A172 (cell line): ENCODE results near the gene POTEB3. TPM values are rescaled to one million over a fixed set of nuclear protein-coding genes. Genes with fewer than 3 reads are reported as not detected.
"Not testable (repeated sequence)": the region's sequence is repeated elsewhere in the genome, so short reads cannot be mapped to it uniquely, and the experiment has no call there.

Experiments used
- DNase-seq: peaks from one replicate; pipeline ENCODE4 v3.0.0-alpha.2; 2015; ENCODE audit warnings: low spot score
- total RNA-seq: library from RNA; depleted of rRNA; stranded (reverse); fragments of >200 nt; shearing (Covaris generic); gene quantifications from 2 replicates; pipeline ENCODE4 v1.2.3, GENCODE V29; 2014; rRNA removed

The POTEB3 gene
- total RNA-seq = not detected in 2 replicates

DNA sequence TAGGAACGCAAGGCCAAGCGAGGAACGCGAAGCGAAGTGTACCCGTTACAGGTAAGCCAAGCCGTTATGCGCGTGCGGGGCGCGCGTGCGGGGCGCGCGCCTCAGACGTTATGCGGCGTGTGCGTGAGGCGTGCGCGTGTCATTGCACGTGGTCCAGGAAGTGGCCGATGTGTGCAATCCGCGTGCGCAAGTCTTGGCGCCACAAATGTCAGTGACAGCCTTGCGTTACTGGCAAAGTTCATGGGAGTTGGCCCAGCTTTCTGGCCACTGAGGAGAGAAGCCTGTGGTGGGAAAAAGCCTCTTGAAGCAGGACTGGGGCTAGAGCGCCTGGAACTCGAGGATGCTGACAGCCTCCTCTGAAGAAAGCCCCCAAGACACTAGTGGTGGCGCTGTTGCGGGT, at the start of gene POTEB3:
Gene POTEB3 (minus strand): TSS at position 101 of the 400 bp plus-strand sequence. CDS start 488 bp downstream, outside the sequence.
- DNase-seq = not testable (repeated sequence)

DNA sequence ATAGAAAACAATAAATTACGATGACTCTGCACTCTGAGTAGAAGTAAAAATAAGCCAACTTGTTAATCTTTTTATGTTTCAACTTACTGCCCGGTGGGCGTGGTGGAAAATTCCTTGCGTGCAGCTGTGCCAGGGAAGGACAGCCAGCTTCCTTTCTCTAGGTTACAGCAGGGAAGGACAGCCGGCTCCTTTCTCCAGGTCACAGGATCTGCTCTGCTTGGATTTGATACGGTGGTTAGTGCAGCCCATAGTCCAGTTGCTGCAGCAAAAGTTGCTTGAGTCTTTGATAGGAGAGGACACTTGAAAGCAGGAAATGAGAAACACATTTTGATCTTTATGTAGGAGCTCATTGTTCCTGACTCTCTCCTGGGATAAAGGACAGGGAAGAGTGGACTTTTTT, 13.4 kb upstream of the POTEB3 start:
- not testable (repeated sequence) for DNase-seq

DNA sequence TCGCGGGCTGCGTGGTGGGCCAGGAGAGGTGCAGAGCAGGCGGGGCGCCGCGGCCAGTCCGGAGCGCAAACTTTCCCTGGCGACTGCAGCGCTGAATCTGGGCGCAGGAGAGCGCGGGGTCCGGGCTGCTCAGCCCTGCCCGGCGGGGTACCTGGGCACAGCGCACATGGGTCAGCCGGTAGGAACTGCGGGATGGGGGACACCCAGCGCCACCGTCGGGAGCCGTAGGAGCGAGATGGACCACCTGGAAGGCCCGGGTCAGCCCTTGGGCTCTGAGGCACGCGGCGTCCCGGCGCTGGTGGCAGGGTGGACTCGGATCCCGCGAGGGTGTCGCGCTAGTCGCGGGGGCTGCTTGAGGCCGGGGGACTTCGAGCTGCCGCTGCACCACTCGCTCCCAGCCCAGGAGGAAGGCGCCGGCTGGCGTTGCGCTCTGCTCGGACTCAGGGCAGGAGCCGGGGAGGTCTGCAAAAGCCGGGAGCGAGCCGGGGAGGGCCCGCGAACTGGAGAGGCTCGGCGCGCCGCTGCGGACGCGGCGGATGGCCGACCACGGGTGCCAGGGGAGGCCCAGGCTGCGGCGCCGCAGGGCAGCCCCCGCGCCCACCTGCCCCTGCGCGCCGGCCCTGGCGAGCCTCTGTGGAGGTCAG, 11.7 kb upstream of the POTEB3 start:
- not testable (repeated sequence) for DNase-seq

DNA sequence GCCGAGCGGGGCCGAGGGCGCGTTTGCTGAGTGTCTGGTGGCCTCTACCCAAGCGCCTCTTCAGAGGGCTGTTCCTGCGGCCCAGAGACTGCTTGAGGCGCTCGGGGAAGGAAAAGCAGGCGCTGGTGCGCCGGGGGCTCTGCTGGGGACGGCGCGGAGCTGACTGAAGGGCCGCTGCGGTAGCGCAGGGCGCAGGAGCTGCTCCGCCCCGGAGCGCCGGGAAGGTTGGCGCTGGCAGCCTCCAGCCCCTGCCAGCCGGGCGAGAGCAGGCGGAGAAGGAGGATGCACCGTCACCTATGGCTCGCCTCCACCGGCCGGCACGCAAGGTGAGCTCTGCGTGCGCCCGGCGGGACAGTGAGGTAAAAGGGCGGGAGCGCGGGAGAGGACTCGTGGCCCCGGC, 11.2 kb upstream of the POTEB3 start:
- not testable (repeated sequence) for DNase-seq

DNA sequence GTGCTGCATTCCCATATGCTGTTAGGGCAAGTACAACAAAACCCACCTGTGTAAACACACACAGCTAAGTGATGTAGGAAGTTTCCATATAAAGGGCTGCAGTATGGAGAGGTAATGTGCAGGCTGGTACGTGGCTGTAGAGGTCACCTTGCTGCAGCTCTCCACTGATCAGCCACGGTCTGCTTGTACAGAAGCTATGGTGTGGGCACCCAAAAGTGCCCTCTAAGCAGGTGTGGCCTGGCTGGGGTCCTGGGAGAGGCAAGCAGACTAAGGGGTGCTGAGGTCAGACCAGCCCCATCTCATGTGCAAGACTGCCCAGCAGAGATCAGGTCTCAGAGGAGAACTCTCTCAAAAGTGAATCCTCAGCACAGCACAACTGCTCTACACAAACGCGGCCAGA, 32.9 kb downstream of the POTEB3 start:
- DNase-seq = not testable (repeated sequence)

DNA sequence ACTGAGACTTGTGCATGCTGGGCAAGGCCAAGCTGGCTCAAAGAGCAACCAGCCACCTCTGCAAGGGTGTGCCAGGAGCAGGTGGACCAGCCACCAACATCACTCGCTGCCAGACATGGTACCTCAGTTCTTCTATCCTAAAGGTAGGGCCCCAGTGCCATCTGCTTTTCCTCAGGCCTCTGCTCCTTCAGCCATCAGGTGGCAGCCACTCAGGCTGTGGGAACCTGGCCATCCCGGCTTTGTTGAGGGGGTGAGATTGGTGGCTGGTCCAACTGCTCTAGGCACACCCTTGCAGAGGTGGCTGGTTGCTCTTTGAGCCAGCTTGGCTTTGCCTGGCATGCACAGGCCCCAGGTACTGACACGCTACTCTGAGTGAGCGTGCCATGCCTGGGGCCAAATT, 38.8 kb downstream of the POTEB3 start:
- not testable (repeated sequence) for DNase-seq

DNA sequence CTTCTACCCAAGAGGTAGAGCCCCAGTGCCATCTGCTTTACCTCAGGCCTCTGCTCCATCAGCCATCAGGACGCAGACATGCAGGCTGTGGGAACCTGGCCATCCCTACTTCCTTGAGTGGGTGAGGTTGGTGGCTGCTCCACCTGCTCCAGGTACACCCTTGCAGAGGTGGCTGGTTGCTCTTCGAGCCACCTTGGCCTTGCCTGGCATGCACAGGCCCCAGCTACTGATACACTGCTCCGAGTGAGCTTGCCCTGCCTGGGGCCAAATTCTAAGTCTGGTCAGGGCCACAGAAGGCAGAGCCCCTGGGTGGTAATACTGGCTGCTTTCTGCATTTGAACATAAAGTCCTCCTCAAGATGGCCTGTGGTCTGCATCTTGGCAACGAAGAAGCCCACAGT, 41.2 kb downstream of the POTEB3 start:
- DNase-seq = not testable (repeated sequence)

DNA sequence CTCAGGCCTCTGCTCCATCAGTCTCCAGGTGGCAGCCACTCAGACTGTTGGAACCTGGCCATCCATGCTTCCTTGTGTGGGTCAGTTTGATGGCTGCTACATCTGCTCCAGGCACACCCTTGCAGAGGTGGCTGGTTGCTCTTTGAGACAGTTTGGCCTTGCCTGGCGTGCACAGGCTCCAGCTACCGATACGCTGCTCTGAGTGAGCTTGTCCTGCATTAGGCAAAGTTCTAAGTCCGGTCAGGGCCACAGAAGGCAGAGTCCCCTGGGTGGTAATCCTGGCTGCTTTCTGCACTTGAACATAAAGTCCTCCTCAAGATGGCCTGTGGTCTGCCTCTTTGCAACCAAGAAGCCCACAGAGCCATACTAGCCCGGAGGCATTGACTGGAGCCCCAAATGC, 41.8 kb downstream of the POTEB3 start:
- DNase-seq = not testable (repeated sequence)

DNA sequence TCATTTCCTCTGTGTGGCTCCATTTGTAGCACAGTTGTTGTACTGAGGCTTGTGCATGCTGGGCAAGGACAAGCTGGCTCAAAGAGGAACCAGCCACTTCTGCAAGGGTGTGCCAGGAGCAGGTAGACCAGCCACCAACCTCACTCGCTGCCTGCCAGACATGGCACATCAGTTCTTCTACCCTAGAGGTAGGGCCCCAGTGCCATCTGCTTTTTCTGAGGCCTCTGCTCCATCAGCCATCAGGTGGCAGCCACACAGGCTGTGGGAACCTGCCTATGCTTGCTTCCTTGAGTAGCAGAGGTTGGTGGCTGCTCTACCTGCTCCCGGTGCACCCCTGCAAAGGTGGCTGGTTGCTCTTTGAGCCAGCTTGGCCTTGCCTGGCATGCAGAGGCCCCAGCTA, 42.6 kb downstream of the POTEB3 start:
- DNase-seq = not testable (repeated sequence)

DNA sequence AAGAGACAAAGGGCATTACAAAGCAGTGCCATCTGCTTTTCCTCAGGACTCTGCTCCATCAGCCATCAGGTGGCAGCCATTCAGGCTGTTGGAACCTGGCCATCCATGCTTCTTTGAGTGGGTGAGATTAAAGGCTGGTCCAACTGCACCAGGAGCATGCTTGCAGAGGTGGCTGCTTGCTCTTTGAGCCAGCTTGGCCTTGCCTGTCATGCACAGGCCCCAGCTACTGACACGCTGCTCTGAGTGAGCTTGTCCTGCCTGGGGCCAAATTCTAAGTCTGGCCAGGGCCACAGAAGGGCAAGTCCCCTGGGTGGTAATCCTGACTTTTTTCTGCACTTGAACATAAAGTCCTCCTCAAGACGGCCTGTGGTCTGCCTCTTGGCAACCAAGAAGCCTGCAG, 43.1 kb downstream of the POTEB3 start:
- DNase-seq = not testable (repeated sequence)

DNA sequence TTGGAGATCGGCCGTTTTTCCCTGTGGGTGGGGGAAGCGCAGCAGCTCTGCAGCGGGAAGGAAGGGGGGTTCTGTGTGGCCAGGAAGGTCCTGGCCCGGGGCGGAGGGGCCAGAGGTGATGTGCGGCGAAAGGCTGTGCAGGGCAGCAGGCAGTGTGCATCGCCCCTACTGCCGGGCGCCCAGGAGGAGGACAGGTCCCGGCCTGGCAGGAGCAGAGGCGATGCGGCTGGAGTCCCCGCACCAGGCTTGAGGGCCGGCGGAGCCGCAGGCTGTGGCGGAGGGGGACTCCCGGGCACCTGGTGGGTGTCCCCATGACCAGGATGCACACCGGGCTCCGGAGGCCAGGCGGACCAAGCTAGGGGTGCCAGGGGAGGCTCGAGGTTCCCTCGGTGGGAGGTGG, 54.3 kb downstream of the POTEB3 start:
- not testable (repeated sequence) for DNase-seq

DNA sequence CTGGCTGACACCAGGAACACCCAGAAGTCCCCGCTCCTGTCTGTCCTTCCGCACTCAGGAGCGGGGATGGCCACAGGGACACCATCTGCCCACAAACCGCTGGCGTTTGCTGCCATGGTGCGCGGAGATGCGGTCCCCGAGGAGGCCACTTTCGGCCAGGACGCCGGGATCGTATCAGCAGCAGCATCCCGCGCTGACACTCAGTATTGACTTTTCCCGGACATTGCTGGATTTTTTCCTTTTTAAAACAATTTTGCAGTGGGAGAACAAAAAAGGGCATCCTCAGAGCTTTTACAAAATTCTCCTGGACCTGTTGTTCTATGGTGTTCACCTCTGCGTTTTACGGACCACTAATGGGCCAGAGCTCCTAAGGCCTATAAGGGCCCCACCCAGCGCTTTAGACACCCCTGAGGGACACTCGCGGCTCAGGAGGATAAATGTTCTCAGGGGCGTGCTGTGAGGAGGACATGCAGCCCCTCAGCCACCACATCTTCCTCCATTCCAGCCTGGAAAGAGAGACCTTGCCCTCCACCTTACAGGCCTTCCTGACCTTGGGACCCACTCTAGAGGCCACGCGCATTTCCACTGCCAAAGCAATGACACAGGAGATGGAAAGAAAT, 56.3 kb downstream of the POTEB3 start:
- not testable (repeated sequence) for DNase-seq

DNA sequence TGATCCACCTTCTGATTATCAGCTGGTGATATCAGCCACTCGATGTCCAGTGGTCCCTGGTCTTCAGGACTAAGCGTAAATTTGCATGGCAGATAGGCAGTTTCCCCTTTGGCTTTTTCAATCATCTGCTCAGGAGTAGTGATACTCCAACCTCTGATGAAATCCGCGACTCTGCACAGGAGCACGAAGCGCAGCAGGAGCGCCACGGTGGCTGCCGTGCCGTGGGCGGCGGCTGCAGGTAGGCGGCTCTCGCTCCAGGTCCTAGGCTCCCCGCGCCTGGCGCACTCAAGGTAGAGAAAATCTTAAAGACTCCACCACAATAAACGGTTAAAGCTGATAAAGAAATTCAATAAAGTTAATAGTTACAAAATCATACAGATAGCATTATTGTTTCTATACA, 66.6 kb downstream of the POTEB3 start:
- not testable (repeated sequence) for DNase-seq

DNA sequence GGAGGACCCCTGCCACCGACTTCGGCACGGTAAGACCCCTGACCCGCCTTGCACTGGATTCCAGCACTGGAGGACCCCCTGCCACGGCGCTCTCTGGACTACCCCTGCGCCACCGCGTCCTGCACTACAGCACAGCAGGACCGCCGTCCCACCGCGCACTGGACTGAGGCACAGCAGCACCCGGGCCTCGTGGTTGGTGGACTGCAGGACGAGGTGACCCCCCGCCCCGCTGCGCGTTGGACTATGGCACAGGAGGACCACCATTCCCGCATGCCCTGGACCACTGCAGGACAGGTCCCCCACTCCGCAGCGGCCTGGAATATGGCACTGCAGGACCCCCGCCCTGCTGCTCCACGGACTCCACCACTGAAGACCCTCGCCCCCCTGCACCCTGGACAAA, 71.1 kb downstream of the POTEB3 start:
- DNase-seq = not testable (repeated sequence)

DNA sequence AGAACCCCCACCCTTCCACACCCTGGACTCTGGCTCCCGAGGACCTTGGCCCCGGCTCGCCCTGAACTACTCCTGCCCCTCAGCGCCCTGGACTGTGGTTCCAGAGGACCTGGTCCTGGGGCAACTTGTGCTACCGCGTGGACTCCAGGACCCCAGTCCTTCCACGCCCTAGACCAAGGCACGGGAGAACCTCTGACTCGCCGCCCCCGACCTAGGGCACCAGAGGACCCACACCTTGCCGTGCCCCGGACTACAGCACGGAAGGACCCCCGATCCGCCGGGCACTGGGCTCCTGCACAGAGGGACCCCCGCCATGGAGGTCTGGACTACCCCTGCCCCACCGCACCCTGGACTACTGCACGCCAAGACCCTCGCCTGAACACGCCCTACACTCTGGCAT, 71.7 kb downstream of the POTEB3 start:
- not testable (repeated sequence) for DNase-seq
